NCI-H526 (cell line): ENCODE data around the gene RASD1.
"Not testable (repeated sequence)": the region's sequence is repeated elsewhere in the genome, so short reads cannot be mapped to it uniquely, and the experiment has no call there.

Source experiments
- DNase-seq, 2 experiments: peaks; one replicate each; lab custom pipeline; 2025; lab: John Stamatoyannopoulos, UW

The RASD1 gene

GRCh38 chr17:17497065-17497844, 1.1 kb upstream of the RASD1 start:
- DNase-seq = peak in 1 of 2 experiments; percentile 39

DNA sequence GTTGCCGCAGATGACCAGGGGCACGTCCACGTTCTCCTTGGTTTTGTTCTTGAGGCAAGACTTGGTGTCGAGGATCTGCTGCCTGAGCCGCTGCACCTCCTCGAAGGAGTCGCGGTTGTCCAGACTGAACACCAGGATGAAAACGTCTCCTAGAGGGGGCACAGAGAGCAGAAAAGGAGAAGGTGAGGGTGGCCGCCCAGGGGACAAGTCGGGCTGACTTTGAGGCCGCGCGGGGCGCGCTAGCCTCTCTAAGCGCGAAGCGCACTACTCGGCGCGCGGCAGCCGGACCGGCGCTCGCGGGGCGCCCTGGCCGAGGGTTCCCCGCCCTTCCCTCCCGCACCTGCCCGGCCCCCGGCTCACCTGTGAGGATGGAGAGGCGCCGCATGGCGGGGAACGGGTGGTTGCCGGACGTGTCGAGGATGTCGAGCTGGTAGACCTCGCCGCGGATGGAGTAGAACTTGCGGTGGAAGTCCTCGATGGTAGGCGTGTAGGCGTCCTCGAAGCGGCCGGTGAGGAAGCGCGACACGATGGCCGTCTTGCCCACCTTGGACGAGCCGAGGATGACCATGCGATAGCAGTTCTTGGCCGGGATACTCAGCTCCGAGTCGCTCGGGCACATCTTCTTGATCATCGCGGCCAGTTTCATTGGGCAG, 533 bp downstream of the RASD1 start:
- DNase-seq = peak in 1 of 2 experiments; percentile 61

GRCh38 chr17:17494870-17495535, 1.2 kb downstream of the RASD1 start:
- peak in 1 of 2 experiments; percentile 41 for DNase-seq

- peak in 1 of 2 experiments; percentile 30 for DNase-seq
These were observed 1.7 kb downstream of the RASD1 start for GRCh38 chr17:17494499-17494869.

DNA sequence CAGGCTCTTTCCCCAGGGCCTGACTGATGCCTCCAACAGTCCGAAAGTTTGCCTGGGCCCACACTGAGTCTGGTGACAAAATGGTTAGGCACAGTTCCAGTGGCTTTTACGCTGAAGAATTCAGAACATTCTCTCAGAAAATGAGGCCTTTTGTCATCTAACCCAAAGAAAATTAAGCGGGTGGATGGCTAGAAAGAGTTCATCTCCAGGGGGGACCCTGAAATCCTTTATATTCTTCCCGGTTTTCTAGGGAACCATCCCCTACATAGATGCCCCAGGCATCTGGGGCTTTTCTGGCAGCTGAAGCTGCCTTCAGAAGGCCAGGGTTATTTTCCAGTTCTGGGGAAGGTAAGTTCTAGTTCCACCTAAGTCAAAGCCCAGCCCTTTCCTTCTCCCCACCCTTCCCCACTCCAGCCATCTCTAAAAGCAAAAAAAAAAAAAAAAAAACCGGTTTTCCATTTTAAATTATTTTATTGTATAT, 2.2 kb downstream of the RASD1 start:
- no peak for DNase-seq

DNA sequence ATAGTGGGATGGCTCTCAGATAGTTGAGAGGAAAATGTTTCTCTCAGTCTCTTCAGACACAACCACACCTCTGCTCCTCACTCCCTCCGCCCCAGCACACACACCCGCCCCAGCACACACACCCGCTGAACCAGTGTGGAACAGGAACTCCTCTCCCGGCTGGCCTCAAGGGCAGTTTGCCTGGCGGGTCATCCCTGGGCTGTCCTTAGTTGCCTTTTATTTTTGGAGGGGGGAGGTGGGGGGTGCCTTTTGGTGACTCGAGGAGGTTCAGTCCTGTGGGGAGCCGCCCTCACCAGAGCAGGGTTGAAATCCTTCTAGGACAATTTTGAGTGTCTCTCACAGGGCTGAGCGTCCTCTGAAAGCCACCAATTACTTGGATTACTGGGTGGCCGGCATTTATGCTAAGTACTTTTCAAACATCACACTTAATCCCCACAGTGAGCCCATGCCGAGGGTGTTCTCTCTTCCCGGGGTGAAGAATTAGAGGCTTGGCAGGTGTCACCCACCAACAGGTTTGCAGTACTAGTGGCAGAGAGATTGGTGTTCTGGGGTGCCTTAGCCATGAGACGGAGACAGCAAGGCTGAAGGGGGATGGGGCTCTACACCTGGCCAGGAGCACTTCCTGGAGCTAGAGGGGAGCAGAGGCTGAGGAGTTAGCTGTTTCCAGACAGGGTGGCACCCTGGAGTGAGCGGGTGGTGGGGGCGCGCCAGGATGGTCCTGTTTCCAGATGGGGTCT, 2.8 kb downstream of the RASD1 start:
- no peak for DNase-seq

DNA sequence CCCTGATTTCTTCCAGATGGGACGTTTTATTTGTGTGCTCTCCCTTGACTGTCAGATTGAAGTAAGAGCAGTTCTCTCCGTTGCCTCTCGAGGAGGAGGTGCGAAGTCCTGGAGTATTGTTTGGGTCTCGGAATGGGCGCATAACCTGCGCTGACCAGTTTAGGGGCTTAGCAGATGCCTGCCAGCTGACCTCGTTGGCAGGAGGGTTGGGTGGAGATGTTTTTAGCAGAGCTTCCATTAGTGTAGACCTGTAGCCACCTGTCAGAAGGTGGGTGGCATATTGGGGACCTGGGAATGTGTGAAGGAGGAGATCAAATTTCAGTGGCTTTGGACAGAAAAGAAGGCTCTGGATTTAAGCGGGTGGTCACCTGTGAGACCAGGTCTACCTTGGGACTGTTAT, 3.6 kb downstream of the RASD1 start:
- no peak for DNase-seq

DNA sequence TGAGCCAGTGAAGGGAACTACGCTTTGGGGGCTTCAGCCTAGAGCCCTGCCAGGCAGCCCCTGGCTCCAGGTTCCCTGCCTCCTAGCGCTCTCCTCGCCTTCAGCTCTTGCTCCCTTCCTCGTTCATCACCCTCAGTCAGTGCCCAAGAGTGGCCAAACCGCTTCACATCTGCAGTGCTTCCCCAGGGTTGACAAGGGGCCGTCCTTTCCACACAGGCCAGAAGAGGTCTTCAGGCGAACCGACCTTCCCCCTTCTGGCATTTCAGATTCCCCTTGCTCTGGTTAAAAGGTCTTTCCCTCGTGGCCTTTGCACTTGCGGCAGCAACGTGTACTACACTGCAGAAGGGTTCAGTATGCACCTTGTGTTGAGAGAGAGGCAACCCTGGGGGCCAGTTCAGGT, 4.1 kb downstream of the RASD1 start:
- DNase-seq = no peak

- DNase-seq = peak; percentile 67 to 82
These were observed 4.6 kb downstream of the RASD1 start for GRCh38 chr17:17491546-17491988.

- DNase-seq = no peak
These were observed 5.1 kb downstream of the RASD1 start for GRCh38 chr17:17491031-17491471.

DNA sequence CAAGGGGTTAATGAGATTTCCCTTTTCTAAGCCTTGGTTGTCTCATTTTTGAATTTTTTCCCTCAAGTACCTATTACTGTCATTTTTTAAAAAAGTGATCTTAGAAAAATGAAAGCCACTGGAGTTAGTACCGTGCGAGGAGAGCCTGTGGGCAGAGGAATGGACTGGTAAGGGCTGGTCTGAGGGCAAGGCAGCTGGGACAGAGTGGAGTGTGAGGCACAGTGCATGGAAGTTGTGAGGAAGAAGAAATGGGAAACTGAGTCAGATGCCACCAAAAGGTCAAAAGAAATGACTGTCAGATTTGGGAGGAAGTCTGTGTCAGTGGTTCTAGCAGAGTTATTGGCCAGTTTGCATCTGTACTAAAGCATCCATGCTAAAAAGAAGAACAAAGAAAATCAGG, 8.2 kb downstream of the RASD1 start:
- DNase-seq = no peak

GRCh38 chr17:17486416-17486815, 9.8 kb downstream of the RASD1 start:
- DNase-seq = not testable (repeated sequence)

- DNase-seq = no peak
These were observed 10.8 kb downstream of the RASD1 start for GRCh38 chr17:17485420-17485819.

DNA sequence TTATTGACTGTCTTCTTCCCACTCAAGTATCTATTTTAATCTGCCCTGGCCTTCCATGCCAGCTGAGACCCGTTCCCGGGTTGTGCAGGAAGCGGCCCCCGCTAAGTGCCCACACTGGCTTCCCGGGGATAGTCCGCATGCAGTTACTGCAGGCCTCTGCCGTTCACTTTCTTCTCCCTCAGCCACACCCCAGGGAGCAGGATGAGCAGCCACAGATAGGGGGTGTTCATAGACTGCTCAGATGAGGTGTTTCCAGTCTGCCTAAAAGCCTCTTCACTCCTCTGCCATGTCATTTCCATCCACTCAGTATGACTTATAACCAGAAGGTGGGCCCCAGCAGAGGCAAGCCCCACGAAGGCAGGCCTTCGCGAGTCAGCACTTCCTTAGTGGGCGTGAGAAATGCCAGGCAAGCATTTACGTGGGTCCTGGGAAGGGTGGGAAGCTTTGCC, 11.7 kb downstream of the RASD1 start:
- DNase-seq = no peak

DNA sequence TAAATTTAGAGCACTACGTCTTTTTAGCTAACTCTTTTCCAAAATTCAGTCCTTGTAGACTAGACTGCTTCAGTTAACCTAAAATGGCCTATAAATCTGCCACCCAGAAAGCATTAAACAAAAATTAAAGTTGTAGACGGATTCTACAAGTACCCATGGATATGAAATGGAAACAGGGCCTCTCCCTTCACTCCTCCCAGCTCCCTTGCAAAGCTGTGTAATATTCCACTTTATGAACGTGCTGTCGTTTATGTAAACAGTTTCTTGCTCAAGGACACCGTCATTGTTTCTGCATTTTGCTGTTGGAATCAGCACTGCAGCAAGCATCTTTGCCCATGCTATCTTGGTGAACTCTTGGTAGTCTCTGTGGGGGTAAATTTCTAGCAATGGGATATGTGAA, 14.3 kb downstream of the RASD1 start:
- no peak for DNase-seq

GRCh38 chr17:17480593-17481148, 15.5 kb downstream of the RASD1 start:
- no peak for DNase-seq

DNA sequence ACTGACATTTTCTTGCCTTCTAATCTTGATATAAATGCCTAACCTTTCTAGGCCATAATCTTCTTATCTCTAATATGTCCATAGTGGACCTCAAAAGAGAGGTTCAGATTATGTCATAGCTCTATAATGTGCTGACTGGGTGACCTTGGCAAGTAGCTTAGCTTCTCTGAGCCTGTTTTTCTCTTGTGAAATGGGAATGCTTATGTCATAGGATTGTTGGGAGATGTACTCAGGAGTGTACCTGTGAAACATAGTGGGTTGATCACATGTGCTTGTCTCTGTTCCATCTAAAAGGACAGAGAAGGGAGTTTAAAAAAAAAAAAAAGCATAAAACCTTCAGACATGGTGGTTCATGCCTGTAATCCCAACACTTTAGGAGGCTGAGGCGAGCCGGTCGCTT, 17.0 kb downstream of the RASD1 start:
- DNase-seq = no peak

- peak; percentile 39 to 89 for DNase-seq
These were observed 19.2 kb downstream of the RASD1 start, which contains the start of gene MED9 for GRCh38 chr17:17476865-17477467. Gene MED9, plus strand, starts transcription at chr17:17477000. Its CDS starts 42 bp downstream, at chr17:17477042.

- DNase-seq = no peak
These were observed 21.9 kb downstream of the RASD1 start for GRCh38 chr17:17474341-17474740.

GRCh38 chr17:17472333-17472920, 23.8 kb downstream of the RASD1 start:
- DNase-seq = no peak

- no peak for DNase-seq
These were observed 26.2 kb downstream of the RASD1 start for GRCh38 chr17:17469996-17470395.
